CD4-positive, alpha-beta T cell treated with Interferon alpha-2 for 1 hour (primary cell): Measurements from ENCODE around the gene RET.
"Not testable (repeated sequence)": the region's sequence is repeated elsewhere in the genome, so short reads cannot be mapped to it uniquely, and the experiment has no call there.

ENCODE experiments used
- DNase-seq, 2 donors: peaks; one replicate each; pipeline ENCODE4 v3.0.0-alpha.2; 2020 to 2022

RET gene

GRCh38 chr10:43138021-43138756 lies 61.3 kb downstream of the RET start, which contains the start of gene CSGALNACT2:
Gene CSGALNACT2 (plus strand): TSS chr10:43138445. CDS start chr10:43155150, 16,705 bp downstream.
- DNase-seq: peak; percentile 85 to 90

- DNase-seq: peak; percentile 63 to 74
These were observed 61.9 kb downstream of the RET start for GRCh38 chr10:43138757-43139241.

- no peak for DNase-seq
These were observed 64.6 kb downstream of the RET start for GRCh38 chr10:43141421-43141820.

GRCh38 chr10:43145311-43145710 lies 68.4 kb downstream of the RET start:
- no peak for DNase-seq

GRCh38 chr10:43145936-43146335 lies 69.1 kb downstream of the RET start:
- DNase-seq: not testable (repeated sequence)

- DNase-seq: no peak
These were observed 74.5 kb downstream of the RET start for GRCh38 chr10:43151371-43151770.

- no peak for DNase-seq
These were observed 77.0 kb downstream of the RET start for GRCh38 chr10:43153901-43154300.

- DNase-seq: no peak
These were observed 78.4 kb downstream of the RET start for GRCh38 chr10:43155221-43155620.

- DNase-seq: no peak
These were observed 78.9 kb downstream of the RET start for GRCh38 chr10:43155741-43156140.

- no peak for DNase-seq
These were observed 79.9 kb downstream of the RET start for GRCh38 chr10:43156590-43157341.

- no peak for DNase-seq
These were observed 81.8 kb downstream of the RET start for GRCh38 chr10:43158636-43159035.

- DNase-seq: peak in 1 of 2 donors; percentile 19
These were observed 83.4 kb downstream of the RET start for GRCh38 chr10:43160046-43160920.

GRCh38 chr10:43160921-43161255 lies 84.0 kb downstream of the RET start:
- DNase-seq: no peak

GRCh38 chr10:43162604-43163003 lies 85.7 kb downstream of the RET start:
- DNase-seq: no peak

- no peak for DNase-seq
These were observed 89.5 kb downstream of the RET start for GRCh38 chr10:43166207-43166879.

- no peak for DNase-seq
These were observed 90.1 kb downstream of the RET start for GRCh38 chr10:43166880-43167497.

GRCh38 chr10:43167498-43167889 lies 90.6 kb downstream of the RET start:
- no peak for DNase-seq

GRCh38 chr10:43170491-43170890 lies 93.6 kb downstream of the RET start:
- DNase-seq: no peak

GRCh38 chr10:43172645-43173044 lies 95.8 kb downstream of the RET start:
- DNase-seq: no peak

- no peak for DNase-seq
These were observed 96.3 kb downstream of the RET start for GRCh38 chr10:43173120-43173519.

GRCh38 chr10:43174969-43175368 lies 98.1 kb downstream of the RET start:
- DNase-seq: no peak

- no peak for DNase-seq
These were observed 99.4 kb downstream of the RET start for GRCh38 chr10:43176271-43176670.
